K562 (cell line): Measurements from ENCODE around the gene SH2D4B. TPM values are rescaled to one million over a fixed set of nuclear protein-coding genes. Genes with fewer than 3 reads are reported as not detected.

Experiments used
- CLOCK ChIP-seq: fragments of 250-450 bp; sonication (Bioruptor Pico); IDR thresholded peaks from 2 replicates; pipeline ENCODE4 v1.4.0; 2020; ENCODE audit warnings: mild to moderate bottlenecking, moderate library complexity, borderline replicate concordance
- MAFK ChIP-seq: IDR thresholded peaks from 2 replicates; pipeline ENCODE4 v1.6.1; 2011; ENCODE audit warnings: low read length, improper control_type of control experiment
- MGA ChIP-seq: fragments of 450-650 bp; IDR thresholded peaks from 2 replicates; pipeline ENCODE4 v1.6.1; 2016; ENCODE audit warnings: mild to moderate bottlenecking, moderate library complexity
- NR4A1 ChIP-seq, 2 experiments: fragments of 250-450 bp in 1 of 2; fragments of 450-650 bp in 1 of 2; sonication (Bioruptor Pico) in 1 of 2; IDR thresholded peaks; 2 replicates each; pipeline versions ENCODE4 v1.4.0 to v1.6.1; 2016 to 2020; ENCODE audit warnings: mild to moderate bottlenecking in 2 of 2, missing compliant biosample characterization in 1 of 2, missing genetic modification characterization in 1 of 2, moderate library complexity in 1 of 2
- SIN3A ChIP-seq, 2 experiments: fragments of 150-350 bp in 1 of 2; IDR thresholded peaks; 2 replicates each; pipeline ENCODE4 v1.6.1; 2011 to 2016; ENCODE audit warnings: borderline replicate concordance in 2 of 2, low read depth in 2 of 2, low read length in 2 of 2, mild to moderate bottlenecking in 2 of 2, moderate library complexity in 2 of 2; ENCODE audit not compliant: control insufficient read depth in 1 of 2
- SMC3 ChIP-seq: conservative IDR thresholded peaks from 2 replicates; pipeline ENCODE4 v1.6.1; 2011; ENCODE audit warnings: low read depth, low read length, improper control_type of control experiment; ENCODE audit not compliant: insufficient read depth
- polyA plus RNA-seq, 8 experiments: library from polyadenylated mRNA; depleted of rRNA in 4 of 8; stranded (reverse) in 5 of 8; unstranded in 3 of 8; fragments of >200 nt; fragmentation: Nextera tagmentation in 2 of 8; fragmentation: Illumina TruSeq in 1 of 8; extraction: Ambion mirVana in 2 of 8; extraction: Trizol in 1 of 8; gene quantifications; 2 replicates each; pipeline versions ENCODE4 v1.2.1 to v1.2.3, GENCODE V29; 2011 to 2014; ENCODE audit warnings: inconsistent platforms in 1 of 8, missing spikeins in 1 of 8
- total RNA-seq, 7 experiments: library from RNA; depleted of rRNA in 6 of 7; stranded (reverse); fragments of >200 nt in 6 of 7; fragmentation: Illumina TruSeq in 2 of 7; extraction: Trizol in 2 of 7; gene quantifications; 2 replicates each; pipeline versions ENCODE4 v1.2.1 to v1.2.3, GENCODE V29; 2011 to 2021; ENCODE audit warnings: low replicate concordance in 1 of 7
- TF ChIP-seq, protein P1 (sequence below), 2 experiments: fragments of 200-800 bp in 1 of 2; sonication (Bioruptor generic) in 1 of 2; sonication (generic) in 1 of 2; formaldehyde crosslinking in 1 of 2; IDR thresholded peaks in 1 of 2; conservative IDR thresholded peaks in 1 of 2; 2 replicates each; pipeline versions ENCODE4 v1.5.0 to v1.6.1; 2016 to 2020; ENCODE audit warnings: missing compliant biosample characterization in 1 of 2, missing genetic modification characterization in 1 of 2, missing genetic modification reagents in 1 of 2

Gene SH2D4B
- total and polyA plus RNA-seq, 9 of the 15 experiments (the other 6 are each of a cell fraction or from before 2014, with no cell fraction given), result 0.03 to 0.14 (median 0.04) TPM; not detected in 4

DNA sequence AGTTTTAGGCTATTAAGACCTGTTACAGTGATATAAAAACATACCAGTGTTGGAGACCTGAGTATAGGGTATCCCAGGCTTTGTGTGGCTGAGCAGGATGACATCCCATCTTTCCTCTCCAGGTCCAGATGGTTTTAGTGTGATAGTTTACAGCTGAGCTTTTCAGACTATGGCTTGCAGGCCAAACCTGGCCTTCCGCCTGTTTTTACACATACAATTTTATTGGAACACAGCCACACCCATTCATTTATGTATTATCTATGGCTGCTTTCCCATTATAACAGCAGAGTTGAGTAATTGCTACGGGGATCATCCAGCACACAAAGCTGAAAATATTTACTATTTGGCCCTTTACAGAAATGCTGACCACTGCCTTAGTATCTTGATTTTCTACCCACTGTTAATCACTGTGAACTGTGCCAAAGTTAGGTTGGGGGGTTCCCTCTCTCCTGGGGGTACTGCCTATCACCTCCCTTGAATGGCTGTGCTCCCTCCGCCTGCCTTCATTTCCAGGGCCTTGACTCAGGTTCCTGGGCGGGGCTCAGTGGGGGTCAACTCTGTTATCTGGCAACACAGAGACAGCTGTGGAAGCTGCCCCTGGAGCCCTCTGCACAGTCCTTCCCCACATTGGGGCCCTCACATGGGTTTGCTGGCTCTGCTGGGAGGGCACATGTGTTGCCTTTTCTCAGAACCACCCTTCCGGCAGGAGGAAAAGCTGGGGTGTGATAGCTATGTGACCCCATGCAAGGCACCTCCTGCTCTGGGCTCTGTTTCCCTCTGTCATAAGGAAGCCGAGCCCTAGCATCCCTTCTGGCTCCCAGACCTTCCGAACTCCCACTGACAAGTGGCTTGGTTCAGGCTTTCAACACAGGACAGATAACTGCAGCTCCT is 40.3 kb upstream of the SH2D4B start (continued):
- TF ChIP-seq CLOCK (CRISPR knock-in tag) (0 out of 2 replicates have a peak, but pooled peaks have one; percentile 39), MGA (peak; percentile 56; the same call in 1 of the 2 replicates), SMC3 (peak; percentile 26; the same call in 1 of the 2 replicates), MAFK (peak; percentile 20; the same call in 1 of the 2 replicates), NR4A1 (CRISPR knock-in tag; IDR thresholded peaks at IDR 0.05) (0 out of 2 replicates have a peak, but pooled peaks have one; percentile 40), NR4A1 (tag; IDR thresholded peaks at IDR 0.05) (no peak; the same call in 1 of the 2 replicates), SIN3A (IDR thresholded peaks at IDR 0.05; ENCODE audit: borderline replicate concordance in 2 of 2, control insufficient read depth in 1 of 2, low read depth in 2 of 2, low read length in 2 of 2) (peak; percentile 87 to 90; a peak in 3 of 4 replicates)
- TF ChIP-seq, protein P1, sequence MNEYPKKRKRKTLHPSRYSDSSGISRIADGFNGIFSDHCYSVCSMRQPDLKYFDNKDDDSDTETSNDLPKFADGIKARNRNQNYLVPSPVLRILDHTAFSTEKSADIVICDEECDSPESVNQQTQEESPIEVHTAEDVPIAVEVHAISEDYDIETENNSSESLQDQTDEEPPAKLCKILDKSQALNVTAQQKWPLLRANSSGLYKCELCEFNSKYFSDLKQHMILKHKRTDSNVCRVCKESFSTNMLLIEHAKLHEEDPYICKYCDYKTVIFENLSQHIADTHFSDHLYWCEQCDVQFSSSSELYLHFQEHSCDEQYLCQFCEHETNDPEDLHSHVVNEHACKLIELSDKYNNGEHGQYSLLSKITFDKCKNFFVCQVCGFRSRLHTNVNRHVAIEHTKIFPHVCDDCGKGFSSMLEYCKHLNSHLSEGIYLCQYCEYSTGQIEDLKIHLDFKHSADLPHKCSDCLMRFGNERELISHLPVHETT (CRISPR knock-in tag; conservative IDR thresholded peaks at IDR 0.05 in 1 of 2, IDR thresholded peaks at IDR 0.05 in 1 of 2), result no peak; a peak in 1 of 4 replicates
